H1 (cell line): ENCODE data around the gene RASGRP3. TPM values are rescaled to one million over a fixed set of nuclear protein-coding genes. Genes with fewer than 3 reads are reported as not detected.

Source experiments
- EGR1 ChIP-seq: IDR thresholded peaks from 2 replicates; pipeline ENCODE4 v1.6.1; 2011; ENCODE audit warnings: low read depth, low read length, borderline replicate concordance
- TBP ChIP-seq: IDR thresholded peaks from 2 replicates; pipeline ENCODE4 v1.6.1; 2011; ENCODE audit warnings: low read depth, low read length, improper control_type of control experiment
- polyA plus RNA-seq, 7 experiments: library from polyadenylated mRNA; depleted of rRNA in 3 of 7; stranded (reverse) in 5 of 7; unstranded in 2 of 7; fragments of >200 nt in 5 of 7; fragments of 200-250 nt in 2 of 7; gene quantifications; 1 replicate in 5 of 7; 2 replicates in 1 of 7; 4 replicates in 1 of 7; pipeline versions ENCODE4 v1.2.1 to v1.2.3, GENCODE V29; 2011 to 2013; ENCODE audit warnings: missing spikeins in 2 of 7, mixed read lengths in 2 of 7
- total RNA-seq: library from RNA; stranded (reverse); fragmentation: NEBNext Ultra II Directional; extraction: Animal tissue kit (Norgen Biotek cat#: 25700); gene quantifications from 2 replicates; pipeline ENCODE4 v1.2.1, GENCODE V29; 2021

Gene RASGRP3
- total and polyA plus RNA-seq, 2 of the 8 experiments (the other 6 are each of a cell fraction or from before 2014, with no cell fraction given) = 0.06 TPM; not detected in 1

GRCh38 chr2:33488178-33488690 lies 11.8 kb downstream of the RASGRP3 start (continued):
- TF ChIP-seq EGR1 (no peak), TBP (no peak)
